H1 (cell line): ENCODE results near the gene GPX5. TPM values are rescaled to one million over a fixed set of nuclear protein-coding genes. Genes with fewer than 3 reads are reported as not detected.

Experiments used
- CTCF ChIA-PET: fragments of 300-600 bp; sonication (Branson Sonifier 250); formaldehyde crosslinking; loops from one replicate; lab custom pipeline; 2021; ENCODE audit not compliant: partially characterized antibody; lab: Charles Lee
- POLR2A ChIA-PET: fragments of 300-600 bp; sonication (Branson Sonifier 250); formaldehyde crosslinking; loops from one replicate; lab custom pipeline; 2021; ENCODE audit warnings: inconsistent platforms; ENCODE audit not compliant: partially characterized antibody; lab: Charles Lee
- DNase-seq, 2 experiments: peaks; one replicate each; pipeline versions ENCODE4 v3.0.0 to v3.0.0-alpha.2; 2010 to 2022; ENCODE audit warnings: low spot score in 2 of 2, low read depth in 1 of 2, mixed read lengths in 1 of 2
- FAIRE-seq: peaks from 2 replicates; lab custom pipeline; 2011; peaks lifted over from hg19 to GRCh38; lab: Jason Lieb, UNC
- H2AFZ ChIP-seq: 2 replicates; pipeline ENCODE4 v1.8.1; 2012; ENCODE audit warnings: low read length, inconsistent platforms
- H2AK5ac ChIP-seq: 2 replicates; pipeline ENCODE4 v1.6.1; 2013; ENCODE audit warnings: low read depth, low read length
- H2BK120ac ChIP-seq: replicated peaks from 2 replicates; pipeline ENCODE3; 2013; ENCODE audit warnings: low read depth, low read length, inconsistent platforms
- H2BK12ac ChIP-seq: 2 replicates; pipeline ENCODE4 v1.6.1; 2013; ENCODE audit warnings: low read depth, low read length
- H2BK15ac ChIP-seq: 2 replicates; pipeline ENCODE4 v1.6.1; 2013; ENCODE audit warnings: low read length
- H2BK20ac ChIP-seq: 2 replicates; pipeline ENCODE4 v1.6.1; 2013; ENCODE audit warnings: low read length
- H2BK5ac ChIP-seq: 2 replicates; pipeline ENCODE4 v1.6.1; 2013; ENCODE audit warnings: low read depth, low read length
- H3K14ac ChIP-seq: 2 replicates; pipeline ENCODE4 v1.6.1; 2013; ENCODE audit warnings: inconsistent platforms; ENCODE audit not compliant: insufficient read length
- H3K18ac ChIP-seq: 2 replicates; pipeline ENCODE4 v1.6.1; 2013; ENCODE audit warnings: low read length; ENCODE audit errors: extremely low read depth
- H3K23ac ChIP-seq: 2 replicates; pipeline ENCODE4 v1.6.1; 2013; ENCODE audit warnings: inconsistent platforms; ENCODE audit not compliant: insufficient read length
- H3K23me2 ChIP-seq: 2 replicates; pipeline ENCODE4 v1.6.1; 2013; ENCODE audit warnings: low read depth, low read length
- H3K27ac ChIP-seq: 2 replicates; pipeline ENCODE4 v1.6.1; 2011; ENCODE audit warnings: low read depth, low read length, inconsistent platforms
- H3K27me3 ChIP-seq, 4 experiments: replicated peaks in 1 of 4; 1 replicate in 1 of 4; 2 replicates in 3 of 4; pipeline versions ENCODE4 v1.6.1 to v1.8.1; 2011 to 2013; ENCODE audit warnings: low read length in 3 of 4, mild to moderate bottlenecking in 3 of 4, inconsistent platforms in 2 of 4, mixed read lengths in 2 of 4, moderate library complexity in 1 of 4; ENCODE audit not compliant: control insufficient read depth in 3 of 4, insufficient read depth in 3 of 4; ENCODE audit errors: extremely low read depth in 1 of 4
- H3K36me3 ChIP-seq, 4 experiments: 2 replicates each; pipeline versions ENCODE4 v1.6.1 to v1.8.1; 2011 to 2013; ENCODE audit warnings: mild to moderate bottlenecking in 4 of 4, low read length in 3 of 4, moderate library complexity in 2 of 4, control low read depth in 1 of 4, inconsistent platforms in 1 of 4; ENCODE audit not compliant: insufficient read depth in 4 of 4, control insufficient read depth in 2 of 4
- H3K4ac ChIP-seq: replicated peaks from 2 replicates; pipeline ENCODE3; 2013; ENCODE audit warnings: low read length, low read depth, mixed read lengths, inconsistent platforms; ENCODE audit not compliant: insufficient read length
- H3K4me1 ChIP-seq, 4 experiments: replicated peaks in 1 of 4; 1 replicate in 1 of 4; 2 replicates in 3 of 4; pipeline versions ENCODE4 v1.6.1 to v1.8.1; 2011 to 2013; ENCODE audit warnings: low read length in 3 of 4, inconsistent platforms in 2 of 4, mixed read lengths in 1 of 4; ENCODE audit not compliant: insufficient read depth in 4 of 4, control insufficient read depth in 3 of 4
- H3K4me2 ChIP-seq, 2 experiments: 2 replicates each; pipeline versions ENCODE4 v1.6.1 to v1.8.1; 2011 to 2013; ENCODE audit warnings: low read depth in 2 of 2, low read length in 2 of 2, control low read depth in 1 of 2, inconsistent platforms in 1 of 2, mild to moderate bottlenecking in 1 of 2; ENCODE audit not compliant: insufficient read depth in 1 of 2
- H3K4me3 ChIP-seq, 4 experiments: fragments of 200-600, 300-600 bp in 1 of 4; sonication (generic), shearing (Covaris generic), sonication (Bioruptor Twin) in 1 of 4; 2 replicates each; pipeline versions ENCODE4 v1.5.1 to v1.8.1; 2011 to 2016; ENCODE audit warnings: low read length in 4 of 4, low read depth in 3 of 4, control low read depth in 2 of 4, inconsistent platforms in 2 of 4, mild to moderate bottlenecking in 2 of 4, mixed read lengths in 1 of 4, moderate library complexity in 1 of 4; ENCODE audit not compliant: insufficient read depth in 2 of 4; ENCODE audit errors: extremely low read depth in 1 of 4
- H3K56ac ChIP-seq: replicated peaks from 2 replicates; pipeline ENCODE3; 2013; ENCODE audit warnings: low read depth, mild to moderate bottlenecking, mixed read lengths, low read length, inconsistent platforms; ENCODE audit not compliant: insufficient read length
- H3K79me1 ChIP-seq: 2 replicates; pipeline ENCODE4 v1.6.1; 2013; ENCODE audit warnings: low read depth, low read length, control low read depth
- H3K79me2 ChIP-seq, 2 experiments: 2 replicates each; pipeline versions ENCODE4 v1.6.1 to v1.8.1; 2012 to 2013; ENCODE audit warnings: low read length in 2 of 2, mild to moderate bottlenecking in 2 of 2, inconsistent platforms in 1 of 2; ENCODE audit not compliant: insufficient read depth in 2 of 2, control insufficient read depth in 1 of 2
- H3K9ac ChIP-seq, 4 experiments: replicated peaks in 1 of 4; 1 replicate in 1 of 4; 2 replicates in 3 of 4; pipeline versions ENCODE4 v1.6.1 to v1.8.1; 2011 to 2013; ENCODE audit warnings: low read depth in 3 of 4, low read length in 3 of 4, control low read depth in 2 of 4, mild to moderate bottlenecking in 2 of 4, moderate library complexity in 2 of 4, inconsistent platforms in 1 of 4; ENCODE audit errors: extremely low read depth in 1 of 4
- H3K9me3 ChIP-seq, 2 experiments: 2 replicates each; pipeline versions ENCODE4 v1.6.1 to v1.8.1; 2012 to 2013; ENCODE audit warnings: mild to moderate bottlenecking in 2 of 2, moderate library complexity in 2 of 2, control low read depth in 1 of 2, inconsistent platforms in 1 of 2, low read depth in 1 of 2, low read length in 1 of 2, mixed read lengths in 1 of 2; ENCODE audit not compliant: insufficient read depth in 2 of 2
- H4K20me1 ChIP-seq, 2 experiments: replicated peaks in 1 of 2; 2 replicates each; pipeline versions ENCODE3 to v1.8.1; 2011 to 2013; ENCODE audit warnings: inconsistent platforms in 2 of 2, low read length in 2 of 2, mild to moderate bottlenecking in 1 of 2; ENCODE audit not compliant: insufficient read depth in 2 of 2, control insufficient read depth in 1 of 2
- H4K5ac ChIP-seq: 2 replicates; pipeline ENCODE4 v1.6.1; 2013; ENCODE audit warnings: low read length, low read depth, mixed read lengths, inconsistent platforms; ENCODE audit not compliant: insufficient read length
- H4K8ac ChIP-seq: 2 replicates; pipeline ENCODE4 v1.8.0; 2013; ENCODE audit warnings: mild to moderate bottlenecking, moderate library complexity, low read length, inconsistent platforms; ENCODE audit not compliant: insufficient read depth; ENCODE audit errors: extremely low read depth
- H4K91ac ChIP-seq: replicated peaks from 2 replicates; pipeline ENCODE3; 2013; ENCODE audit warnings: low read length, mixed read lengths, inconsistent platforms; ENCODE audit not compliant: insufficient read length
- ASH2L ChIP-seq: fragments of 200-600, 300-600 bp; sonication (generic); IDR thresholded peaks from one replicate; pipeline ENCODE4 v1.7.1; 2017; ENCODE audit warnings: low read length
- POLR2AphosphoS5 ChIP-seq: IDR thresholded peaks from 2 replicates; pipeline ENCODE4 v1.6.1; 2011; ENCODE audit warnings: low read depth, low read length
- POU5F1 ChIP-seq: IDR thresholded peaks from 2 replicates; pipeline ENCODE4 v1.6.1; 2011; ENCODE audit warnings: low read depth, mild to moderate bottlenecking, low read length, moderate library complexity
- RNF2 ChIP-seq: fragments of 200-900, 300-1000 bp; sonication (generic); IDR thresholded peaks from 2 replicates; pipeline ENCODE4 v1.7.1; 2016; ENCODE audit warnings: borderline replicate concordance, low read depth, mild to moderate bottlenecking, antibody characterized with exemption, low read length; ENCODE audit not compliant: poor library complexity, severe bottlenecking; ENCODE audit errors: missing control alignments
- TBP ChIP-seq: IDR thresholded peaks from 2 replicates; pipeline ENCODE4 v1.6.1; 2011; ENCODE audit warnings: low read depth, low read length, improper control_type of control experiment
- TEAD4 ChIP-seq: IDR thresholded peaks from 2 replicates; pipeline ENCODE4 v1.6.1; 2012; ENCODE audit warnings: low read depth, low read length, inconsistent platforms, mixed read lengths
- YY1 ChIP-seq: IDR thresholded peaks from 2 replicates; pipeline ENCODE4 v1.6.1; 2011; ENCODE audit warnings: low read depth, mild to moderate bottlenecking, low read length
- WGBS, 2 experiments: shearing (Covaris generic) in 1 of 2; methylation state at CpG; one replicate each; pipeline versions ENCODE4 v1.1.6 to v1.1.7; 2013 to 2015; ENCODE audit warnings: low lambda C conversion rate in 2 of 2, mixed read lengths in 2 of 2, inconsistent platforms in 1 of 2, low coverage in 1 of 2, missing lambda C conversion rate in 1 of 2; ENCODE audit not compliant: insufficient replicate concordance in 2 of 2, insufficient coverage in 1 of 2, insufficient read length in 1 of 2; ENCODE audit errors: extremely low coverage in 1 of 2, missing lambda C conversion rate in 1 of 2; 5-methylcytosine and 5-hydroxymethylcytosine counted together
- polyA plus RNA-seq, 7 experiments: library from polyadenylated mRNA; depleted of rRNA in 3 of 7; stranded (reverse) in 5 of 7; unstranded in 2 of 7; fragments of >200 nt in 5 of 7; fragments of 200-250 nt in 2 of 7; gene quantifications; 1 replicate in 5 of 7; 2 replicates in 1 of 7; 4 replicates in 1 of 7; pipeline versions ENCODE4 v1.2.1 to v1.2.3, GENCODE V29; 2011 to 2013; ENCODE audit warnings: missing spikeins in 2 of 7, mixed read lengths in 2 of 7
- total RNA-seq: library from RNA; stranded (reverse); fragmentation: NEBNext Ultra II Directional; extraction: Animal tissue kit (Norgen Biotek cat#: 25700); gene quantifications from 2 replicates; pipeline ENCODE4 v1.2.1, GENCODE V29; 2021
- TF ChIP-seq, protein P1 (sequence below): IDR thresholded peaks from 2 replicates; pipeline ENCODE4 v1.6.1; 2012; ENCODE audit warnings: low read length, inconsistent platforms

The GPX5 gene
- total and polyA plus RNA-seq, 2 of the 8 experiments (the other 6 are each of a cell fraction or from before 2014, with no cell fraction given) = 0.08 TPM; not detected in 1

DNA sequence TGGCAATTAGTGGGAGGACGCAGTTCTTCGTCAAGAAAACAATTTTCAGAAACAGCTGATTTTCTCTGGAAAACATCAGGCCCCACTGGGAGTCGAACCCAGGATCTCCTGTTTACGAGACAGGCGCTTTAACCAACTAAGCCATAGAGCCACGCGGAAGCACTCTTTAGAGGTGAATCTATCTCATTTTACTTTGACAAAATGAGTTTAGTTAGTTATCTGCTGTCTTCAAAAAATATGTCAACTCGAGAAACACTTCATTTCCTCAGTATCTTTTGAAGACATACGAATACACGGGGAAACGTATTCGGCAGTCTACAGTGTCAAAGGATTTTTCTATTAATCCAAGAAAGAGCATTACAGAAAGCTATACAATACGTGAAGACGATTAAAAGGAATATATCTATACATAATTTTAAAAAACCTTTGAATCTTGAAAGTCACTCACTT lies 36.7 kb upstream of the GPX5 start:
- Histone ChIP-seq H4K91ac (no peak overlapping the region), H3K9me3 (no peaks in the 10 kb centered on the region), H3K4me1 (peaks cover 0 to 6% (median 2%) of the 10 kb centered on the region in 4 experiments; a peak in 2 of 7 replicates), H2BK20ac (no peak overlapping the region), H3K18ac (no peak overlapping the region; the same call in 1 of the 2 replicates), H4K20me1 (no peaks in the 10 kb centered on the region), H3K4ac (no peak overlapping the region), H3K14ac (no peak overlapping the region), H4K5ac (no peak overlapping the region), H3K23me2 (peaks cover 7% of the 10 kb centered on the region), H2BK12ac (no peak overlapping the region; the same call in 1 of the 2 replicates), H2AFZ (peak overlapping the region; percentile 54; the same call in 1 of the 2 replicates), H3K9ac (peak overlapping the region in 1 of 4 experiments; percentile 61; a peak in 2 of 7 replicates), H3K79me1 (no peaks in the 10 kb centered on the region), H4K8ac (no peak overlapping the region), H3K36me3 (no peaks in the 10 kb centered on the region), H2BK5ac (no peak overlapping the region), H3K4me2 (peak overlapping the region; percentile 74 to 91), H3K56ac (no peak overlapping the region), H3K79me2 (no peaks in the 10 kb centered on the region), H3K23ac (no peak overlapping the region), H3K27ac (no peak overlapping the region), H3K4me3 (peak overlapping the region; percentile 69 to 80 (median 76)), H2BK120ac (no peak overlapping the region), H2AK5ac (no peak overlapping the region), H3K27me3 (peaks cover 0 to 2% (median 0%) of the 10 kb centered on the region in 4 experiments; a peak in 2 of 7 replicates), H2BK15ac (no peak overlapping the region)
- DNase-seq (peak; percentile 33 to 72), FAIRE-seq (peak; percentile 77)
- POLR2A ChIA-PET = interaction anchor here (0.6 to 2.0 kb wide), 22 partner anchors 9 to 270 kb away, joined by 3 to 11 read pairs (median 4); partner anchors contain the start of gene ZSCAN12
- CTCF ChIA-PET = interaction anchor here (0.8 to 1.4 kb wide), 4 partner anchors 25 to 383 kb away, joined by 3 to 6 read pairs (median 4); no protein-coding TSS in a partner anchor
- TF ChIP-seq POU5F1 (0 out of 2 replicates have a peak, but pooled peaks have one; percentile 24), ASH2L (peak; percentile 52), RNF2 (no peak), YY1 (no peak), TEAD4 (peak; percentile 32; the same call in 1 of the 2 replicates), POLR2AphosphoS5 (no peak), TBP (peak; percentile 100)
- TF ChIP-seq, protein P1, sequence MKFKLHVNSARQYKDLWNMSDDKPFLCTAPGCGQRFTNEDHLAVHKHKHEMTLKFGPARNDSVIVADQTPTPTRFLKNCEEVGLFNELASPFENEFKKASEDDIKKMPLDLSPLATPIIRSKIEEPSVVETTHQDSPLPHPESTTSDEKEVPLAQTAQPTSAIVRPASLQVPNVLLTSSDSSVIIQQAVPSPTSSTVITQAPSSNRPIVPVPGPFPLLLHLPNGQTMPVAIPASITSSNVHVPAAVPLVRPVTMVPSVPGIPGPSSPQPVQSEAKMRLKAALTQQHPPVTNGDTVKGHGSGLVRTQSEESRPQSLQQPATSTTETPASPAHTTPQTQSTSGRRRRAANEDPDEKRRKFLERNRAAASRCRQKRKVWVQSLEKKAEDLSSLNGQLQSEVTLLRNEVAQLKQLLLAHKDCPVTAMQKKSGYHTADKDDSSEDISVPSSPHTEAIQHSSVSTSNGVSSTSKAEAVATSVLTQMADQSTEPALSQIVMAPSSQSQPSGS = peak; percentile 90; the same call in 1 of the 2 replicates
- 6% methylated on average over 14 of the region's 14 CpGs; no CpG with 5 or more reads in 1 of the 2 experiments for WGBS, 2 experiments
